Activated T-cell treated with anti-CD3 and anti-CD28 coated beads, Interleukin-2, amount 50 U/mL, for 72 hours (primary cell): ENCODE measurements around the gene ZNF700. TPM values are rescaled to one million over a fixed set of nuclear protein-coding genes. Genes with fewer than 3 reads are reported as not detected.
"Not testable (repeated sequence)": the region's sequence is repeated elsewhere in the genome, so short reads cannot be mapped to it uniquely, and the experiment has no call there.

Experiments
- ATAC-seq, 2 donors: fragments of 150-1000 bp; cut with Tn5 transposase; replicated peaks in 1 of 2; 2 replicates each; pipeline ENCODE4 v1.10.0; 2021; ENCODE audit warnings: moderate library complexity in 2 of 2, mild to moderate bottlenecking in 1 of 2
- DNase-seq, 2 donors: peaks; one replicate each; pipeline ENCODE4 v3.0.0; 2021 to 2022; ENCODE audit warnings: mixed read lengths in 1 of 2
- H3K27ac Mint-ChIP-seq: one replicate; pipeline ENCODE4 v1.8.0; 2022; ENCODE audit warnings: mild to moderate bottlenecking, moderate library complexity, mixed read lengths
- H3K27me3 Mint-ChIP-seq: one replicate; pipeline ENCODE4 v1.8.0; 2022; ENCODE audit warnings: low read depth, mixed read lengths
- H3K36me3 Mint-ChIP-seq, 2 donors: one replicate each; pipeline ENCODE4 v1.8.0; 2022; ENCODE audit warnings: mixed read lengths in 2 of 2, mild to moderate bottlenecking in 1 of 2; ENCODE audit not compliant: insufficient read depth in 2 of 2
- H3K4me1 Mint-ChIP-seq: one replicate; pipeline ENCODE4 v1.8.0; 2022; ENCODE audit warnings: low read depth, mixed read lengths
- H3K4me3 Mint-ChIP-seq, 2 donors: one replicate each; pipeline ENCODE4 v1.8.0; 2022; ENCODE audit warnings: mild to moderate bottlenecking in 2 of 2, mixed read lengths in 2 of 2, moderate library complexity in 2 of 2
- H3K9me3 Mint-ChIP-seq, 2 donors: one replicate each; pipeline ENCODE4 v1.8.0; 2022; ENCODE audit warnings: mixed read lengths in 2 of 2
- total RNA-seq, 2 donors: library from RNA; stranded (reverse); gene quantifications; one replicate each; pipeline ENCODE4 v1.2.3, GENCODE V29; 2022

Gene ZNF700
- total RNA-seq, 2 donors from 2014 or later = 16.0 to 17.2 TPM

DNA sequence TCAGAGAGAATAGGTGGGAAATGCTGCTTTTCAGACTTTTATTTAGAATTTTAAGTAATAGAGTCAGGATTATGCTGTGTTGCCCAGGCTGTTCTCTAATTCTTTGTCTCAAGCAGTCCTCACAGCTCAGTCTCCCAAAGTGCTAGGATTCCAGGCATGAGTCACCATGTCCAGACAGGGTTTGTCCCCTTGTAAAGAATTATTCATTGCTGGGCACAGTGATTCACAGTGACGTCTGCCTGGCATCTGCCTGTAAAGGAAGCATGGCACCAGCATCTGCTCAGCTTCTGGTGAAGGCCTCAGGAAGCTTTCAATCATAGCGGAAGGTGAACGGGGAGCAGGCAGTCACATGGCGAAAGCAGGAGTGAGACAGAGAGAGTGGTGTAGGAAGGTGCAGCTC is 57.6 kb downstream of the ZNF700 start:
- no peak for DNase-seq
- Mint-ChIP-seq H3K27ac (no peak overlapping the region), H3K36me3 (peaks cover 35 to 40% of the 10 kb centered on the region in 2 donors), H3K4me1 (peaks cover 11% of the 10 kb centered on the region), H3K9me3 (peaks cover 19 to 29% of the 10 kb centered on the region in 2 donors), H3K27me3 (no peaks in the 10 kb centered on the region), H3K4me3 (no peak overlapping the region)
- ATAC-seq = no peak

DNA sequence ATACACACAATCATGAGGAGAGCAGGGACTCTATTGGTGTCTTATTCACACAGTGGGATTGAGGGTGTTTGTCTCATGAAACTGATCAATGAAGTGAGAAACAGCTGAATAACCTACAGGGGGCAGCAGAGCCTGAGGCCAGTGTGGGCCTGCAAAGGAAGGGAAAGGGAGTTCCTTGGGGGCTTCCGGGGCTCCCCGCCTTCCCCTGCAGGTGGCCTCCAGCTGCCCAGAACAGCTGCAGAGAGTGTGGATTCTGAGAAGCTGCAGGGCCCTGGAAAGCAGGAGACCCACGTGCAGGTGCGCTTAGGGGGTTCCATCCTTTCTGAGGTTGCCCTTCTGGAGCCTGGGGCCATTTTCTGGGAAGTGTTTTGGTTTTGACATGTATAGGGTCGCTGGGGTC is 60.1 kb downstream of the ZNF700 start:
- ATAC-seq (no peak), DNase-seq (peak; percentile 18 to 32)
- Mint-ChIP-seq H3K9me3 (peaks cover 10 to 13% of the 10 kb centered on the region in 2 donors), H3K4me3 (no peak overlapping the region), H3K4me1 (peaks cover 11% of the 10 kb centered on the region), H3K27ac (no peak overlapping the region), H3K27me3 (no peaks in the 10 kb centered on the region), H3K36me3 (peaks cover 15 to 17% of the 10 kb centered on the region in 2 donors)

DNA sequence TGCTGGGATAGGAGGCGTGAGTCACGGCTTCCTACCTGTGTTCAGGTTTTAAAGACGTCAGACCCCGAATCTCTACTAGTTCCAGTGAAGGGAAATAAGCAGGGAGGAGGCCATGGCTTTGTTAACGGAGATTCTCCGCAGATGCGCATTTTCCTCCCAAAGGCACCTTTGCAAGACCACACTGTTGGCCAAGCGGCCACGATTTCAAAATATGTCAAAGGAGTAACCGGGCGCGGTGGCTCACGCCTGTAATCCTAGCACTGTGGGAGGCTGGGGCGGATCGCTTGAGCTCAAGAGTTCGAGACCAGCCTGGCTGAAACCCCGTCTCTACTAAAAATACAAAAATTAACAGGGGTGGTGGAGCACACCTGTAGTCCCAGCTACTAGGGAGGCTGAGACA is 61.8 kb downstream of the ZNF700 start:
- Mint-ChIP-seq H3K9me3 (peaks cover 3 to 5% of the 10 kb centered on the region in 2 donors), H3K36me3 (peaks cover 7 to 12% of the 10 kb centered on the region in 2 donors), H3K27ac (no peak overlapping the region), H3K4me1 (peaks cover 17% of the 10 kb centered on the region), H3K4me3 (peak overlapping the region; percentile 92 to 98), H3K27me3 (no peaks in the 10 kb centered on the region)
- ATAC-seq = no peak
- DNase-seq = no peak

DNA sequence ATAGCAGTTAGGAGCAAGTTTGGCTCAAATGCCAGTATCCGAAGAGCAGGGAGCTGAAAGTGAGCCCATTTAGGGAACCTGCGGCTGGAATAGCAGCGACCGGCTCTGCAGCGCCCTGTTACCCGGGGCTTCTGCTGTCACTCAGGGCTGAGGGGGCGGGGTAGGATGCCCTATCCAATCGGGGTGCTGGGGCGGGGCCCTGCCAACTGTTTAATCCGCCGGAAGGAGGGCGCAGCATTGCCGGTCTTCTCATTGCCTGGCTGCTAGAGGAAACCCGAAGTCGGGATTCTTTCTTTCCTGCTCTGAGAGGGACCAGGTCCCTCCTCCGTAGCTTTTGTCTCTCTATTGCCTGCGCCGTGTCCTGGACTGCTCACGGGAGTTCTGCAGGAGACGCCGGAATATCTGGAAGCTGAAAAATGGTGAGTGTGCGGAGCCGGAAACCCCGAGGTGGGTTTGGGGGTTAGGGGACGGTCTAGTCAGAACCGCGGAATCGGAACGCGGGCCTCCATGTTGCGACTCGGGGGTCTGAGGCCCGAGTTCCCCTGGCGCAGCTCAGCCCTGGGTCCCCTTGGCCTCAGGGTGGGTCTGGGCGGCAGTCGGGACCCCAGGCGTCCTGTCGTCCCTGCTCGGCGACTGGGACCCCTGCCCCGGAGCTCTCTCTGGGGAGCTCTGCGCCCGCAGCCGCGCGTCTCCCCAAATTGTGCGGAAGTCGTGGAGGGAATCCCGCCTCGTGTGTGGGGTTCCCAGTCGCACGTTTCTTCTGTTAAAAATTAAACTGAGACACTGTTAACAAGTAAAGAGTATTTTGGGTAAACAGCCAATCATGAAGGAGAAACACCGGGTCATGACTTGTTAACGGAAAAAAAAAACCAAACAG is 62.7 kb downstream of the ZNF700 start:
- peak; percentile 90 to 95 for ATAC-seq
- Mint-ChIP-seq H3K4me3 (peak overlapping the region; percentile 92 to 98), H3K27ac (peak overlapping the region; percentile 90), H3K9me3 (peaks cover 0 to 4% of the 10 kb centered on the region in 2 donors), H3K4me1 (peaks cover 25% of the 10 kb centered on the region), H3K27me3 (no peaks in the 10 kb centered on the region), H3K36me3 (peaks cover 7 to 8% of the 10 kb centered on the region in 2 donors)
- DNase-seq = peak; percentile 92 to 95

DNA sequence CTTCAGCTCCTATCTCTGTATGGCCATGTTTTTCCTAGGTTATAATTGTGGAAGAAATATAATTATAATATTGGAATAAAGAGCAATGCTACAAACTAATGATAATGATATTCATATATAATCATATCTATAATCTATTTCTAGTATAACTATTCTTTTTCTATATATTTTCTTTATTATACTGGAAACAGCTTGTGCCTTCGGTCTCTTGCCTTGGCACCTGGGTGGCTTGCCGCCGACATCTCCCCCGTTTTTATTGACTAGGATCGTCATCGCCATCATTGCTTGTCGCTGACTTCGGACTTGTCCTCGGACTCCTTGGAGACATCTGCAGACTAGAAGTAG is 64.2 kb downstream of the ZNF700 start:
- peak overlapping the region; percentile 92 to 98 for H3K4me3 Mint-ChIP-seq
- ATAC-seq (no peak), DNase-seq (no peak)
- peaks cover 0 to 1% of the 10 kb centered on the region in 2 donors for H3K9me3 Mint-ChIP-seq
- H3K27ac Mint-ChIP-seq = no peak overlapping the region
- H3K36me3 Mint-ChIP-seq = peaks cover 4 to 8% of the 10 kb centered on the region in 2 donors
- no peaks in the 10 kb centered on the region for H3K27me3 Mint-ChIP-seq
- H3K4me1 Mint-ChIP-seq = peaks cover 33% of the 10 kb centered on the region

DNA sequence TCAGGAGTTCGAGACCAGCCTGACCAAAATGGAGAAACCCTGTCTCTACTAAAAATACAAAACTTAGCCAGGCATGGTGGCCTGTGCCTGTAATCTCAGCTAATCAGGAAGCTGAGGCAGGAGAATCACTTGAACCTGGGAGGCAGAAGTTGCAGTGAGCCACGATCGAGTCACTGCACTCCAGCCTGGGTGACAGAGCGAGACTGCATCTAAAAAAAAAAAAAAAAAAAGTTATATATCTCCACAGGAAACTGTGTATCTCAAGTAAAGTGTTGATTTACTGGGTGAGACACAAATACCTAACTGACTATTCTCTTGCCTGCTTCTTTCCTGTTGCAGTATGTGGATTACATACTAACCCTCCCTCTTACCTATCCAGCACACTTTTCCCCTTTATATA is 67.0 kb downstream of the ZNF700 start:
- DNase-seq, H3K36me3 Mint-ChIP-seq, H3K9me3 Mint-ChIP-seq, H3K27me3 Mint-ChIP-seq, H3K4me3 Mint-ChIP-seq, ATAC-seq, H3K27ac Mint-ChIP-seq: not testable (repeated sequence)
- H3K4me1 Mint-ChIP-seq = peaks cover 40% of the 10 kb centered on the region

DNA sequence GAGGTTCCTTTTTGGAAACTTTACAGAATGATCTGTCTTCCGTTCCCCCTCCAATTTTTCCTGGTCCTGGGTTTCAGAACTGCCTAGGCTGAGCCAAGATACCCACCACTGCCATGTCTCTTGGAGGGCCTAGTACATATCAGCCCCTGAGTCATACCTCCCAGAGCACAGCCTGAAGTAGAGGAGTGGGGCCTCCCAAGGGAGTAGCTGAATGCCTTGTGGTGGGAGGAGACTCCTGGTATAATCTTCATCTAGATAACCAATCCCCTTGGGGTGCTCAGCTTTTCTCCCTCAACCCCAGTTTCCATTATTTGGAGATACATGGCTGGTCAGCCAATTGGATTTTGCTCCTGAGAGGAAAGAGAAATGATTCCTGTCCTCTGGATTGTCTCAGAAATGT is 70.3 kb downstream of the ZNF700 start:
- peaks cover 51% of the 10 kb centered on the region for H3K4me1 Mint-ChIP-seq

More for the DNA sequence above, 70.3 kb downstream of the ZNF700 start:
- DNase-seq (no peak), ATAC-seq (no peak)
- Mint-ChIP-seq H3K9me3 (peaks cover 0 to 2% of the 10 kb centered on the region in 2 donors), H3K36me3 (peaks cover 6 to 8% of the 10 kb centered on the region in 2 donors), H3K27me3 (no peaks in the 10 kb centered on the region), H3K27ac (no peak overlapping the region), H3K4me3 (no peak overlapping the region)

Other genes starting within 250 kb of the ZNF700 start
- gene ZNF823, start 186.2 kb upstream of the ZNF700 start, total RNA-seq = 1 to 10 TPM; 1.4 to 3.3 TPM
- 1 to 10 TPM; 5.3 to 6.0 TPM for gene ZNF441, start 158.1 kb upstream of the ZNF700 start, total RNA-seq
- 1 to 10 TPM in 1 of 2 donors, under 1 TPM in 1; 0.46 to 2.4 TPM for gene ZNF491, start 126.6 kb upstream of the ZNF700 start, total RNA-seq
- gene ZNF440, start 110.8 kb upstream of the ZNF700 start, total RNA-seq = 10 to 100 TPM; 10.2 to 11.2 TPM
- gene ZNF439, start 76.4 kb upstream of the ZNF700 start, total RNA-seq = 10 to 100 TPM in 1 of 2 donors, 1 to 10 TPM in 1; 5.8 to 10.1 TPM
- 1 to 10 TPM; 2.0 to 2.6 TPM for gene ZNF69, start 37.3 kb upstream of the ZNF700 start, total RNA-seq
- 1 to 10 TPM; 1.3 to 2.4 TPM for gene ZNF763, start 39.9 kb downstream of the ZNF700 start, total RNA-seq
- 1 to 10 TPM; 1.6 to 2.3 TPM for gene ZNF433, start 110.6 kb downstream of the ZNF700 start, total RNA-seq
- gene ZNF878, start 127.9 kb downstream of the ZNF700 start, total RNA-seq = under 1 TPM; 0.39 to 0.55 TPM
- gene ZNF844, start 139.6 kb downstream of the ZNF700 start, total RNA-seq = 1 to 10 TPM; 3.6 to 8.4 TPM
- gene ZNF20, start 215.2 kb downstream of the ZNF700 start, total RNA-seq = 1 to 10 TPM; 2.7 to 3.4 TPM
- 1 to 10 TPM; 3.2 to 4.9 TPM for gene ZNF625, start 231.6 kb downstream of the ZNF700 start, total RNA-seq
- gene ZNF136, start 238.0 kb downstream of the ZNF700 start, total RNA-seq = 10 to 100 TPM; 17.0 to 19.8 TPM